HG03095 (cell line): Measurements from ENCODE around the gene FUBP3.

Experiments used
- ATAC-seq: cut with Tn5 transposase; IDR thresholded peaks from one replicate; pipeline ENCODE4 v1.9.1; 2021; ENCODE audit warnings: moderate library complexity; ENCODE audit not compliant: unreplicated experiment

FUBP3 gene

GRCh38 chr9:130606887-130607600 lies 27.7 kb downstream of the FUBP3 start:
- ATAC-seq = no peak

DNA sequence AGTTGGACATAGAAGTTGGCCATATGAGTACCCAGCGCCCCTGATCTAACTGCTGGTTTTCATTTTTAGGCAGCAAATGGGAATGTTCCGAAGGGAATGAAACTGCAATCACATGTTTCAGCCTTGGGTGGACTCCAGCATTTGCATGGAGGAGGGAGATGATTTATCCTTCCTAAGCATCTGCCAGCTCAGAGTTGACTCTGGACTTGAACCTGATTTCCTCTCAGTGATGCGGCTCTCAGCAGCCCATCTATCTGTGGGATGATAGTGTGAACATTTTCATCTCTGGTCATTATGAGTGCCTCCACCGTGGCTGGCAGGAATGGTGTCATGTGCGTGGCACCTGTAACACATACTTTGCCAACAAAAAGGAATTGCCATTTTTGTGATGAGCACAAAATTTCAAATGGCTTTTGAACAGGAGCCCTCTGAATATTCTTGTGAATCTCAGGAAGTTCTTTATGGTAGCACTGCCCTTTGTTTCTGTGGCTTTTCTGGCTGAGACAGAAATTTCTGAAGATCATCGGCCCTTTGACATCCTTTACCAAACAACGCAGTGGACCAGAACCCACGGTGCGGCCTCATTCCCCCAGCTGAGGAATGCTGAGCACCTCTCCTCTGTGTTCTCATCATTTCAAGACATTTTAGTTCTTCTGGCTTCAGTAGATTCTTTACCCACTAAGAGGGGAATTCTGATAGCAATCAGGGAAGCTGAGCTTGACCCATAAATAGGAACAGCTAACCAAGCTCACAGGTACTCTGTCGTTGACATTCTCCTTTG lies 28.5 kb downstream of the FUBP3 start:
- ATAC-seq = no peak

DNA sequence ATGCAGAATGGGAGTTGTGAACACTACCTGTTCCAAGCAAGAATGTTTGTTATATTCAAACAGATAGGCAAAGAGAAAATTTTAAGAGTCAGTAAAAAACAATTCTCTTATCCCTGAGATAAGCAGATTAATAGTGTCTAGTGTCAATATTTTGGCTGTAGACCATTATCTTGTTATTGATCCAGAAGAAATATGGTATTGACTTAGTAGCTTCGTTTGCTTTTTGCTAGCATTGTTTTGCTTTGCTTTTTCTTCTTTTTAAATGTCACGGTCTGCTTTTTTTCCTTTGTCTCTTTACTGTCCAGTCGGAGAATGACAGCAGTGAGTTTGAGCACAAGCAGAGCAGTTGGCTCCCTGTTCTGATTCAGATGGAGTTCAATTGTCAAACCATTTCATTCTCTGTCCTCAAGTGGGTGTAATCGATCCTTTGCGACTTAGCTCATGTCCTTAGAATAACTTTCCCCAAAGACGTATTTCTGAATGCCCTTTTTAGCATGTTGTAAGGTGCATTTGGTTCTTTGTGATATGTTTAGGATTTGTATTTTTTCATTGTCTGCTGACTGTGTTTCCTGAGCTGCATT lies 29.3 kb downstream of the FUBP3 start:
- no peak for ATAC-seq

DNA sequence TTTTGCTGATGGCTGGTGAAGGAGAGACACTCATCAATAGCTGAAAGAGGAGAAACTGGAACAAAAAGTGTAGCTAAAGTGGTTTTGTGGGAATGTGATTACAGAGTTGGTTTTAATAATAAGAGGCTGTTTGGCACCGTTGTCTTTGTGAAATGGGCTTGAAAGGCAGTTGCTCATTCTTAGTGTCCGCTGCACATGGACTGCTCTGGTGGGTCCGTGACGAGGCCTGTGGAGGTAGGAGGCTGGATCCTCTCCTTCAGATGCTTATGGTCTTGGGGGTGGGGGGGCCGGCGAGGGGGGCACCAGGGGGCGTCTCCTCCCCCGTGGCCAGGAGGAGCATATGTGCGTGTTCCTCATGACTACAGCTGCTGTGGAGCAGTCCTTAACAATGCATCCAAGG lies 29.8 kb downstream of the FUBP3 start:
- no peak for ATAC-seq

DNA sequence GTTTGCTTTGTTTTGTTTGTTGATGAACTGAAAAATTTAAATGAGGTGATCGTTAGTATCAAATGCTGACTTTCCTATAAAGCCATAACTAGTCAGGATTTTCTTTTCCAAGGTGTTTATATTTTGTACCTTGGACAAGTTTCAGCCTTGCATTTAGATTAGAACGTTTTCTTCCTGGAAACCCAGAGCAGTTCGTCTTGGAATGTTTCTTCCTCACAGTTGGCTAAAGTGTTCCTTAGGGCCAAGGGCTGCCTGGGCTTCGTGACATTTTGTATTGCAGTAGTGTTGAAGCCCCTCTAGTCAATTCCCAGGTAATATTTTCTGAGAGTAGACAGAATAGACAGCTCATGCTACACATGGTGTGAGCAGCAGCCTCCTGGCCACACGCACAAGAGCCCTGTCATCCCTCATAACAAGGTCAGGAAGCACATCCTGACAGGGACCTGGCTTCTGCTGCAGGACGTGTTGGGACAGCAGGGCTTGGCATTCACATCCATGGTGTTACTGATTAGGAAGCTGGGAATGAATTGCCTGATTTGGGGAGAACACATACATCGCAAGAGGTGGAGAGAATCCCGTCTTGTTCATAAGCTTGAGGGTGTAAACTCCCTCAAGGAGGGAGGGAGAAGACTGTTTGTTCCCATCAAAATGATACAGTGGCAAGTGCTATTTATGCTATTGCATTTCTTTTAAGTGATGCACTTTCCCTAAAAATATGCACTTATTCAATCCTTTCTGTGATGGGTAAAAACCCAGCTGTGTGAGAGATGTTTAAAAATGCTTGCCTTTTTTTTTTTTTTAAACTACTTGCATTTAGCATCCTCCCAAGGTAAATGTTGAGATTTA lies 31.7 kb downstream of the FUBP3 start:
- ATAC-seq = no peak

- ATAC-seq = no peak
Observed at GRCh38 chr9:130616451-130616850, 37.1 kb downstream of the FUBP3 start.

DNA sequence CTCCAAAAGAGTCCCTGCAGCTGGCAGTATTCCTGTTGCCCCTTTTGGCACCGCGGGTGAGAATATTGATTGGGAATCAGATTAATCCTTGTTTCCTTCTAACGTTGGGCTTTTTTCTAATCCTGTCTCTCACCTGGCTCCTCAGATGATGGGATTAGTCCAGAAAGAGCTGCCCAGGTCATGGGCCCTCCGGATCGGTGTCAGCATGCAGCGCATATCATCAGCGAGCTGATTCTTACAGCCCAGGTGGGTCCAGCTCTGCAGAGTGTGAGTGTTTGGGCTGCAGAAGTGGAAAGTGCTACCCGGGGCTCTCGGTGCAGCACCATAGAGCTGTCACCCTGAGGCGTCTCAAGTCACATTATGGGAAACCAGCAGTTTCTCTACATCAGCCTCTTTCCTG lies 44.1 kb downstream of the FUBP3 start:
- ATAC-seq = no peak

DNA sequence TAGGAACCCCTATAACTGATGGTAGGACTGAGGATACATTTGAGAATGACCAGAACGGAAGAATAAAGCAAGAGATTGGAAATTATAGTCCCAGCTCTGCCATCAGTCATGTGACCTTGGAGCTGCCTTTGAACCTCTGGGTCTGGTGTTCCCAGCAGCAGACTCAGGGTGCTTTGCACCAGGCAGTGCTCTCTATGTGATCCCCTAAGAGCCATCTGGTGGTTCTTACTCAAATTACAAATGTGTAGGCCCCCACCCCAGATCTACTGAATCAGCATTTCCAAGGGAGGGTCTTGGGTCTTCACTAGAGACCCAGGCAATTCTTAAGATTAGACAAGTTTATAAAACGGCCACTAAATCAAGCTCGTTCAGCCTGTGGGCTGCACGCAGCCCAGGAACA lies 44.8 kb downstream of the FUBP3 start:
- ATAC-seq = no peak

GRCh38 chr9:130626249-130626996 lies 47.0 kb downstream of the FUBP3 start:
- no peak for ATAC-seq

DNA sequence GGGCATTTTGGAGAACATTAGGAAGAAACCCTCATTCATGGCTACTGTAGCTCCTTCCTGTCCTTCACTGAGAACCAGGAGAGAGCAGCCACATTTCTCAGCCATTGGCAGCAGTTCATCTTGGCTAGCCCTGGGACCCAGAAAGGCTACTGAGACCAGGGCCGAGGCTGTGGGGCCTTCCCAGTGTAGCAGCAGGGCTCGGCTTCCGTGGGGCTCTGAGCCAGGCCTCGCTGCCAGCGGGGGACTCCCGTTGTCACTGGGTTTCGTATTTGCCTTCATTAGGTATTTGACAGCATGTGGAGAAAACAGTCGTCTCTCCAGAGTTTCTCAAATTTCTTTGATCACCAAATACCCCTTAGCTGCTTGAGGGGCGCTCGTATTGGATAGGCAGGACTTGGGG lies 47.7 kb downstream of the FUBP3 start:
- no peak for ATAC-seq

DNA sequence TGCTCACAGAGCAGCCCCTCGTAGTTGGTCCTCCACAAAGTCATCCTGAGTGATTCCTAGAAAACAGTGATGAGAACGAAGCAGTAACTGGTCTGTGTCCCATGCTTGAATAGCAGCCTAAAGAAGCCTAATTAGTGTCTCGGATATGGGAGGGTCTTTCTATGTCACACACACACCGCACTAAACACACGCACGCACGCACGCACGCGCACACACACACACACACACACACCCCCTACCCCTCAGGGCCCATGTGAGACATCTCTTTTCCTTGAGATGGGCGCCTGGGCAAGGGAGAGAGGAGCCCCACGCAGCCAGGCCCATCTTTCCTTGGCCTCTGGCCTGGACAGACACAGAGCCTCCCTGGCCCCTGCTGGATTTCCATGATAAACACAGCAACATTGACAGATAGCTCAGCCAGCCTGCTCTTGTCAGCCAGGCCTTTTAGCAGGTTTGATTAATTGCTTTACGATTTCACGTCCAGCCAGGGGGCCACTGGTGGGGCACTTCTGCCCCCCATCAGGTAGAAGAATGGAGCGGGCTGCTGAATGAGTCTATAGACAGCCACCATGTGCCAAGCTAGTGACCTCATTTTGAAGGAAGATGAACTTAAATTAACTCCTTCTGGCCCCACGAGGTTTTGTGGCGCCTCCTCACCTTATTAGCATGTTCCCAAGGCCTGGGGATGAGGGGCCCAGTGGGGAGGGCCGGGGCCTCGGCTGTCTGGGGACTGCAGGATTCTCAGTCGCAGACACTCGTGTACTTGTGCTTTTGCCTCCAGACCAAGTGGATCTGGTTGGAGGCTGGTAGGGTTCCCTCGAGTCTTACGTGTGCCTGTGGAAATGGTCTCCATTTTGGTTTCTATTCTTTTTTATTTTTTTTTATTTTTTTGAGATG lies 48.8 kb downstream of the FUBP3 start:
- no peak for ATAC-seq

DNA sequence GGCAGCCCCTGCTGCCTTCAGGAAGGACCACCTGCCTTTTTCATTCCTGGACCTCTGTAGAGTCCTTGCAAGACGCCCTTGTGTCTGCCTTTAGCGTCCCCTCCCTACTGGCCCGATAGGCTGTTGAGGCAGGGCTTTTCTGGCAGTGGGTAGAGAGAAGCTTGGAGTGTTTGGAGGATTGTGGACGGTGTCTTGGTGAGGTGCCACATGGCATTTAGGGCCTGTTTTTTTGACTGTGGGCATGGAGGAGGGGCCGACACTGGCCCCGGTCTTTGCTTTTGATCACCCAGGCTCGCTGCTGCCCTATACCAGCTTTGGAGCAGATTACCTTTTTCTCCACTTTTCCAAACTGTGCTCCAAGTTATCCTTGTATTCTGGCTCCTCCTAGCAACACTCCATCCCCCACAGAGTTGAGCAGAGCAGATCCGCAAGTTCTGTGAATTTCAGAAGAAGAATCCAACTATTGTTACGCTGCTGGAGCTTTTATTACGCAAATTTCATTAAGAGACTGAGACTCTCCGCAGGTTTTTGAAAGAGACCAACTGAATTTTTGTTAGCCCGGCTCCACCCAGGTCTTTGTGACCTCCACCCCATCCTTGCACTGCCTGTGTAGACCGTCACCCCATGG lies 50.2 kb downstream of the FUBP3 start:
- no peak for ATAC-seq

DNA sequence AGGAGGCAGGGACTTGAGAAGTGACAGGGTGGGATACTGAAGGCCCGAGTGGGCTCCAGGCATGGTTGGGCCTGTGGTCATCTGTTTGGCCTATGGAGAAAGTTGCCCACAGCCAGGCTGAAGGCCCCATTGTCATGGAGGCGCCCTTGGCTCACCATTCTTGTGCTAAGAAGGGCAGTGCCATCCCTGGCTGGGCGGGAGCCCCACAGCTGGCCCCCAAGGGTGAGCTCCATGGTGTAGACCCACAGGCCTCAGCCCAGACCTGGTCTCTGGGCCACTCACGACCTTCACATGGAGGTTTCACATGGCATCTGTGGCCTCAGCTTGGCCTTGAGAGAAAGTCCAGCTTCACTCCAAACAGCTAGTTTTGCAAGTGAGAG lies 50.7 kb downstream of the FUBP3 start:
- no peak for ATAC-seq

- ATAC-seq = no peak
Observed at GRCh38 chr9:130630506-130631330, 51.3 kb downstream of the FUBP3 start.

DNA sequence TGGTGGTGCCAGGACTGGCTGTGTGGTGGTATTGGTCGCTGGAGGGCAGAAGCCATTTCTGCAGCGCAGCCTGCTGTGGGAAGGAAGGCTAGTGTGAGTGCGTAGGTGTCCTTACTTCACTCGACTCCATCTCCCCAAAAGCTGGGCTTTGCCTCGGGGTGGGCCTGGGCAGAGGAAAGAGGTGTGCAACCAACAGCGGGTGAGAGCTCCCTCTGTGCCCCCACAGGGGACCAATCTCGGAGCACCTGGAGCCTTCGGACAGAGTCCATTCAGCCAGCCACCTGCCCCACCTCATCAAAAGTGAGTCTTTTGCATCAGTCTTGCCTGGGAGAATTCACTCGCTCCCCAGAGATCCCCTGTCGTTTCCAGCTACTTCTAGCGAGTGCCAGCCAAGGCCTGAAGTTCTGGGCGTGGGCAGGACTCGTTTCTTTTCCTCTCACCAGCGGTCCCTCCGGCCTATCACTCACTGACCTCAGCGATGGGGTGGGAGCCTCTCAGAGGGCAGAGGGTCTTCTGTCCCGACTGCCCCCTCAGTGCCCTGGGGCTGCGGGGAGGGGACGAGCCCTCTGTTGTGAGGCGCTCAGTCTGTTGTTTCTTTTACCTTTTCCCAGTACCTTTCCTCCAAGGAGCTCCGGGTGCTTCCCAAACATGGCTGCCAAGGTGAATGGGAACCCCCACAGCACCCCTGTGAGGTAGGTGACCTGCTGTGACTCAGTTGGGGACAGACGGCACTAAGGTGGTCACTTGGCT lies 52.1 kb downstream of the FUBP3 start:
- no peak for ATAC-seq

DNA sequence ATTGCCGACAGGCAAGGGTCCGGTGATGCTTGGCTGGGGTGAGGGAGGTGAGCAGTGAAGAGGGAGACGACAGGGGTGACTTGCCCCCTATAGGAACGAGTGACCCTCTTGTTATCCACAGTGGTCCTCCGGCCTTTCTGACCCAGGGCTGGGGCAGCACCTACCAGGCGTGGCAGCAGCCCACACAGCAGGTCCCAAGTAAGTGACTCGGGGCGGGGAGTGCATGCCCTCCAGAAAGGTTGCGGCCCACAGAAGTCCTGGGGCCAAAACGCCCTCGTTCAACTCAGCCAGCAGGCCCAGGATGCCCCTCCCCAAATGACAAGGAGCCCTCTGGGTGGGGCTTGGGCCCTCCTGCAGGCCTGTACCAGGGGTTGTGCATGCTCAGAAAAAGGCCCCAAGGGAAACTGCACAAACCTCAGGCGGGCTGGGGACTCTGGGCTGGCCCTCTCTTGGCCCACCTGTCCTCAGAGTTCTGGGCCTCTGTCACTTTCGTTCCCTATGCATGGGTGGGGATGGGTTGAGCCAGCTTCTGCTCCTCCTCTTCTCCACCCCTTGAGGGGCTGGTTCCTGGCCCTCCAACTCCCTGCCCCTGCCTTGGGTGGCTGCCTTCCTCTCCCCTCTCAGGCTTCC lies 52.8 kb downstream of the FUBP3 start:
- ATAC-seq = no peak

GRCh38 chr9:130632841-130633240 lies 53.5 kb downstream of the FUBP3 start:
- no peak for ATAC-seq
